Measurements from ENCODE around the gene HNRNPA2B1. TPM values are rescaled to one million over a fixed set of nuclear protein-coding genes. Genes with fewer than 3 reads are reported as not detected.

HNRNPA2B1 gene
- total RNA-seq (433 TPM), polyA plus RNA-seq (ENCODE audit: insufficient read depth, low read depth, low replicate concordance) (397 TPM)
- long read RNA-seq, donor 1, full-length matches to known transcripts = 160 of 541 reads
- long read RNA-seq, donor 1, partial matches to known transcripts = 344 of 541 reads
- long read RNA-seq, donor 1, other reads (novel, unspliced or antisense) = 37 of 541 reads
- long read RNA-seq, donor 2, full-length matches to known transcripts = 250 of 526 reads
- long read RNA-seq, donor 2, partial matches to known transcripts = 245 of 526 reads
- long read RNA-seq, donor 2, other reads (novel, unspliced or antisense) = 31 of 526 reads
- long read RNA-seq, donor 3, full-length matches to known transcripts = 312 of 1,342 reads
- long read RNA-seq, donor 3, partial matches to known transcripts = 962 of 1,342 reads
- long read RNA-seq, donor 3, other reads (novel, unspliced or antisense) = 68 of 1,342 reads
- long read RNA-seq, donor 4, transcript HNRNPA2B1-201 (12 exons, 3,664 nt) = minor isoform, 12 of 153 reads
- long read RNA-seq, donor 4, transcript HNRNPA2B1-205 (2 exons, 1,220 nt) = major isoform, 24 of 153 reads
- long read RNA-seq, donor 4, transcript HNRNPA2B1-202 (11 exons, 1,711 nt) = major isoform, 24 of 153 reads
- long read RNA-seq, donor 4, partial matches to known transcripts = 87 of 153 reads
- long read RNA-seq, donor 4, other reads (novel, unspliced or antisense) = 5 of 153 reads
- long read RNA-seq, donor 5, transcript HNRNPA2B1-205 (2 exons, 1,220 nt) = major isoform, 22 of 42 reads
- long read RNA-seq, donor 5, partial matches to known transcripts = 15 of 42 reads
- long read RNA-seq, donor 5, other reads (novel, unspliced or antisense) = 0 of 42 reads
- long read RNA-seq, donor 6, full-length matches to known transcripts = 252 of 1,586 reads
- long read RNA-seq, donor 6, partial matches to known transcripts = 1,072 of 1,586 reads
- long read RNA-seq, donor 6, other reads (novel, unspliced or antisense) = 262 of 1,586 reads
- long read RNA-seq, donor 7, full-length matches to known transcripts = 146 of 238 reads
- long read RNA-seq, donor 7, partial matches to known transcripts = 55 of 238 reads
- long read RNA-seq, donor 7, other reads (novel, unspliced or antisense) = 37 of 238 reads
- long read RNA-seq, donor 8, transcript HNRNPA2B1-205 (2 exons, 1,220 nt) = major isoform, 68 of 1,014 reads
- long read RNA-seq, donor 8, transcript HNRNPA2B1-202 (11 exons, 1,711 nt) = minor isoform, 30 of 1,014 reads
- long read RNA-seq, donor 8, transcript HNRNPA2B1-201 (12 exons, 3,664 nt) = minor isoform, 5 of 1,014 reads
- long read RNA-seq, donor 8, partial matches to known transcripts = 770 of 1,014 reads
- long read RNA-seq, donor 8, other reads (novel, unspliced or antisense) = 141 of 1,014 reads
- long read RNA-seq, donor 9, transcript HNRNPA2B1-202 (11 exons, 1,711 nt) = minor isoform, 19 of 70 reads
- long read RNA-seq, donor 9, transcript HNRNPA2B1-205 (2 exons, 1,220 nt) = major isoform, 28 of 70 reads
- long read RNA-seq, donor 9, partial matches to known transcripts = 19 of 70 reads
- long read RNA-seq, donor 9, other reads (novel, unspliced or antisense) = 0 of 70 reads
- long read RNA-seq, donor 10, full-length matches to known transcripts = 224 of 755 reads
- long read RNA-seq, donor 10, partial matches to known transcripts = 363 of 755 reads
- long read RNA-seq, donor 10, other reads (novel, unspliced or antisense) = 168 of 755 reads

GRCh38 chr7:26200444-26201246 lies at the start of gene HNRNPA2B1:
HNRNPA2B1 (minus strand) TSS chr7:26200746; CDS start chr7:26200577, 169 bp downstream.
- DNase-seq (peak; percentile 99 to 100 (median 99)), FAIRE-seq (peak; percentile 93)
- Histone ChIP-seq H3K4me3 (ENCODE audit: low read length in 3 of 3) (peak within 1 kb of the TSS; percentile 71 to 87 (median 85)), H3K4me1 (ENCODE audit: control insufficient read depth in 2 of 3, insufficient read depth in 2 of 3, low read depth in 1 of 3, low read length in 3 of 3) (peaks cover 4 to 15% (median 10%) of the 10 kb centered on the region in 3 donors), H3K36me3 (ENCODE audit: control insufficient read depth in 2 of 3, insufficient read depth in 3 of 3, low read length in 3 of 3) (peaks cover 7 to 25% (median 9%) of the 10 kb centered on the region in 3 donors), H3K9me3 (ENCODE audit: control insufficient read depth in 2 of 3, insufficient read depth in 1 of 3, low read length in 3 of 3) (no peaks in the 10 kb centered on the region), H3K27me3 (ENCODE audit: control insufficient read depth, insufficient read depth, low read length) (no peaks in the 10 kb centered on the region), H3K27ac (ENCODE audit: low read depth in 2 of 2, low read length in 2 of 2) (peak within 1 kb of the TSS; percentile 99 to 100), H3K9ac (ENCODE audit: low read length in 3 of 3) (peak within 1 kb of the TSS; percentile 99 to 100 (median 99))
- TF ChIP-seq CTCF (IDR thresholded peaks at IDR 0.05; ENCODE audit: borderline replicate concordance, extremely low read depth, insufficient read depth) = no peak
- intact Hi-C loops (cut with DNase I) = no loop called here

GRCh38 chr7:26250239-26250638 lies 49.7 kb upstream of the HNRNPA2B1 start:
- FAIRE-seq = no peak
- no peak for DNase-seq
- Histone ChIP-seq H3K9me3 (ENCODE audit: control insufficient read depth in 2 of 3, insufficient read depth in 1 of 3, low read length in 3 of 3) (no peaks in the 10 kb centered on the region), H3K9ac (ENCODE audit: low read length in 3 of 3) (no peak overlapping the region), H3K4me1 (ENCODE audit: control insufficient read depth in 2 of 3, insufficient read depth in 2 of 3, low read depth in 1 of 3, low read length in 3 of 3) (no peaks in the 10 kb centered on the region), H3K4me3 (ENCODE audit: low read length in 3 of 3) (no peak overlapping the region), H3K36me3 (ENCODE audit: control insufficient read depth in 2 of 3, insufficient read depth in 3 of 3, low read length in 3 of 3) (no peaks in the 10 kb centered on the region), H3K27ac (ENCODE audit: low read depth in 2 of 2, low read length in 2 of 2) (no peak overlapping the region), H3K27me3 (ENCODE audit: control insufficient read depth, insufficient read depth, low read length) (no peaks in the 10 kb centered on the region)
- TF ChIP-seq CTCF (IDR thresholded peaks at IDR 0.05; ENCODE audit: borderline replicate concordance, extremely low read depth, insufficient read depth) = no peak
- intact Hi-C loops (cut with DNase I) = no loop called here

All from kidney (tissue), 22 donors.